Mesenchymal stem cell (in vitro differentiated cells and primary cell): ENCODE data around the gene PCBD1.

Source experiments
- DNase-seq: peaks from one replicate; pipeline ENCODE4 v3.0.0-alpha.2; 2013
- H2AFZ ChIP-seq: one replicate; pipeline ENCODE4 v1.6.1; 2013; ENCODE audit warnings: low read depth, mild to moderate bottlenecking, control low read depth, inconsistent platforms, low read length, moderate library complexity
- H2AK5ac ChIP-seq: 2 replicates; pipeline ENCODE4 v1.6.1; 2013; ENCODE audit warnings: low read length, moderate library complexity, mild to moderate bottlenecking, inconsistent platforms; ENCODE audit not compliant: severe bottlenecking
- H2BK120ac ChIP-seq: one replicate; pipeline ENCODE4 v1.6.1; 2013; ENCODE audit warnings: low read depth, mild to moderate bottlenecking, inconsistent platforms, low read length, moderate library complexity
- H2BK12ac ChIP-seq, 2 experiments: one replicate each; pipeline ENCODE4 v1.6.1; 2013; ENCODE audit warnings: inconsistent platforms in 2 of 2, low read length in 2 of 2, mild to moderate bottlenecking in 2 of 2, moderate library complexity in 2 of 2, control low read depth in 1 of 2
- H2BK15ac ChIP-seq: one replicate; pipeline ENCODE4 v1.6.1; 2013; ENCODE audit warnings: mild to moderate bottlenecking, low read depth, inconsistent platforms; ENCODE audit not compliant: poor library complexity, severe bottlenecking
- H2BK5ac ChIP-seq: 2 replicates; pipeline ENCODE4 v1.6.1; 2013; ENCODE audit warnings: low read depth, mild to moderate bottlenecking, low read length, control low read depth, inconsistent platforms; ENCODE audit not compliant: poor library complexity, severe bottlenecking
- H3K14ac ChIP-seq, 2 experiments: one replicate each; pipeline ENCODE4 v1.6.1; 2013; ENCODE audit warnings: inconsistent platforms in 2 of 2, low read length in 2 of 2, control low read depth in 1 of 2, mild to moderate bottlenecking in 1 of 2, moderate library complexity in 1 of 2
- H3K18ac ChIP-seq, 2 experiments: one replicate each; pipeline ENCODE4 v1.6.1; 2013; ENCODE audit warnings: inconsistent platforms in 2 of 2, low read length in 2 of 2, control low read depth in 1 of 2, low read depth in 1 of 2, mild to moderate bottlenecking in 1 of 2
- H3K23ac ChIP-seq, 2 experiments: one replicate each; pipeline ENCODE4 v1.6.1; 2013; ENCODE audit warnings: inconsistent platforms in 2 of 2, low read length in 2 of 2, mild to moderate bottlenecking in 2 of 2, moderate library complexity in 2 of 2, control low read depth in 1 of 2
- H3K27ac ChIP-seq: 2 replicates; pipeline ENCODE4 v1.5.1; 2013; ENCODE audit warnings: mild to moderate bottlenecking, moderate library complexity, low read length, control low read depth, inconsistent platforms; ENCODE audit not compliant: poor library complexity, severe bottlenecking
- H3K27me3 ChIP-seq, 2 experiments: 2 replicates each; pipeline versions ENCODE4 v1.6.1 to v1.7.0; 2013; ENCODE audit warnings: low read length in 2 of 2, mild to moderate bottlenecking in 2 of 2, moderate library complexity in 2 of 2, control low read depth in 1 of 2, inconsistent platforms in 1 of 2; ENCODE audit not compliant: control insufficient read depth in 1 of 2, insufficient read depth in 1 of 2
- H3K36me3 ChIP-seq, 2 experiments: 2 replicates each; pipeline versions ENCODE4 v1.6.1 to v1.7.0; 2013; ENCODE audit warnings: low read length in 2 of 2, control low read depth in 1 of 2, inconsistent platforms in 1 of 2, low read depth in 1 of 2, mild to moderate bottlenecking in 1 of 2; ENCODE audit not compliant: insufficient read depth in 2 of 2, control insufficient read depth in 1 of 2
- H3K4ac ChIP-seq, 2 experiments: one replicate each; pipeline ENCODE4 v1.6.1; 2013; ENCODE audit warnings: inconsistent platforms in 2 of 2, low read length in 2 of 2, mild to moderate bottlenecking in 2 of 2, moderate library complexity in 2 of 2, control low read depth in 1 of 2, low read depth in 1 of 2
- H3K4me1 ChIP-seq: 2 replicates; pipeline ENCODE4 v1.6.1; 2013; ENCODE audit warnings: low read depth, low read length, control low read depth; ENCODE audit not compliant: control insufficient read depth, insufficient read depth
- H3K4me2 ChIP-seq: 2 replicates; pipeline ENCODE4 v1.6.1; 2013; ENCODE audit warnings: low read length, mild to moderate bottlenecking, inconsistent platforms; ENCODE audit not compliant: poor library complexity, severe bottlenecking
- H3K4me3 ChIP-seq, 2 experiments: 2 replicates each; pipeline versions ENCODE4 v1.5.1 to v1.7.0; 2013; ENCODE audit warnings: low read length in 2 of 2, mild to moderate bottlenecking in 2 of 2, control low read depth in 1 of 2, low read depth in 1 of 2; ENCODE audit not compliant: insufficient read depth in 1 of 2
- H3K79me1 ChIP-seq: replicated peaks from 2 replicates; pipeline ENCODE4 v1.6.1; 2013; ENCODE audit warnings: mild to moderate bottlenecking, control low read depth, low read length, inconsistent platforms; ENCODE audit not compliant: poor library complexity, severe bottlenecking
- H3K9ac ChIP-seq: 2 replicates; pipeline ENCODE4 v1.7.0; 2013; ENCODE audit warnings: mild to moderate bottlenecking, low read length, moderate library complexity
- H3K9me3 ChIP-seq: 2 replicates; pipeline ENCODE4 v1.7.0; 2013; ENCODE audit warnings: mild to moderate bottlenecking, low read length; ENCODE audit not compliant: control insufficient read depth
- H4K8ac ChIP-seq: one replicate; pipeline ENCODE4 v1.6.1; 2013; ENCODE audit warnings: inconsistent platforms, mild to moderate bottlenecking, low read length, moderate library complexity
- H4K91ac ChIP-seq: one replicate; pipeline ENCODE4 v1.6.1; 2013; ENCODE audit warnings: mild to moderate bottlenecking, low read length, inconsistent platforms
- WGBS: methylation state at CpG from one replicate; pipeline ENCODE4 v1.1.7; 2013; ENCODE audit warnings: mixed read lengths; 5-methylcytosine and 5-hydroxymethylcytosine counted together

PCBD1 gene

GRCh38 chr10:70840836-70841235 lies 47.5 kb downstream of the PCBD1 start:
- Histone ChIP-seq H3K27ac (no peak overlapping the region), H2BK5ac (no peak overlapping the region), H3K14ac (no peak overlapping the region), H2BK15ac (no peak overlapping the region), H3K4ac (no peak overlapping the region), H3K79me1 (peaks cover 40% of the 10 kb centered on the region), H2BK12ac (no peak overlapping the region), H4K91ac (no peak overlapping the region), H3K9me3 (no peaks in the 10 kb centered on the region), H3K4me3 (no peak overlapping the region), H3K4me2 (no peak overlapping the region), H3K27me3 (no peaks in the 10 kb centered on the region), H3K23ac (no peak overlapping the region), H2AK5ac (no peak overlapping the region), H3K9ac (no peak overlapping the region), H3K18ac (no peak overlapping the region), H3K36me3 (peaks cover 5 to 21% of the 10 kb centered on the region in 2 experiments), H2BK120ac (no peak overlapping the region), H4K8ac (no peak overlapping the region), H2AFZ (no peak overlapping the region), H3K4me1 (peaks cover 5% of the 10 kb centered on the region)
- DNase-seq, result no peak
- WGBS, result 100% methylated on average over 1 of the region's 2 CpGs

- H3K27ac ChIP-seq, result no peak overlapping the region
- H2BK5ac ChIP-seq, result no peak overlapping the region
- H3K79me1 ChIP-seq, result peaks cover 44% of the 10 kb centered on the region
- no peak overlapping the region for H3K4ac ChIP-seq
- WGBS, result 87% methylated on average over 3 of the region's 4 CpGs
- H2BK12ac ChIP-seq, result no peak overlapping the region
- peaks cover 3% of the 10 kb centered on the region for H3K4me1 ChIP-seq
- H3K36me3 ChIP-seq, result peaks cover 5 to 12% of the 10 kb centered on the region in 2 experiments
- no peak overlapping the region for H3K23ac ChIP-seq
- no peak overlapping the region for H3K4me2 ChIP-seq
- H3K27me3 ChIP-seq, result no peaks in the 10 kb centered on the region
- H2BK15ac ChIP-seq, result no peak overlapping the region
- no peak overlapping the region for H3K14ac ChIP-seq
- no peak overlapping the region for H2BK120ac ChIP-seq
- no peaks in the 10 kb centered on the region for H3K9me3 ChIP-seq
- H3K9ac ChIP-seq, result no peak overlapping the region
- no peak overlapping the region for H2AFZ ChIP-seq
- H4K8ac ChIP-seq, result no peak overlapping the region
- no peak for DNase-seq
- no peak overlapping the region for H3K18ac ChIP-seq
- no peak overlapping the region for H3K4me3 ChIP-seq
- no peak overlapping the region for H4K91ac ChIP-seq
- no peak overlapping the region for H2AK5ac ChIP-seq
Measured at GRCh38 chr10:70838270-70838805, 50.0 kb downstream of the PCBD1 start.

GRCh38 chr10:70837660-70838059 lies 50.7 kb downstream of the PCBD1 start:
- Histone ChIP-seq H3K9me3 (no peaks in the 10 kb centered on the region), H2AFZ (no peak overlapping the region), H3K4me1 (peaks cover 3% of the 10 kb centered on the region), H3K79me1 (peaks cover 41% of the 10 kb centered on the region), H3K9ac (no peak overlapping the region), H3K4me2 (no peak overlapping the region), H3K27me3 (no peaks in the 10 kb centered on the region), H4K91ac (no peak overlapping the region), H3K23ac (no peak overlapping the region), H2BK12ac (no peak overlapping the region), H2BK5ac (no peak overlapping the region), H3K18ac (no peak overlapping the region), H3K4ac (no peak overlapping the region), H2BK15ac (no peak overlapping the region), H2BK120ac (no peak overlapping the region), H4K8ac (no peak overlapping the region), H3K14ac (no peak overlapping the region), H3K27ac (no peak overlapping the region), H3K4me3 (no peak overlapping the region), H3K36me3 (peaks cover 4 to 10% of the 10 kb centered on the region in 2 experiments), H2AK5ac (no peak overlapping the region)
- 95% methylated on average over 3 of the region's 3 CpGs for WGBS
- DNase-seq, result no peak

- Histone ChIP-seq H3K27ac (no peak overlapping the region), H2AFZ (no peak overlapping the region), H2AK5ac (no peak overlapping the region), H2BK5ac (no peak overlapping the region), H2BK12ac (no peak overlapping the region), H4K91ac (no peak overlapping the region), H3K4me2 (no peak overlapping the region), H4K8ac (no peak overlapping the region), H3K14ac (no peak overlapping the region), H3K27me3 (no peaks in the 10 kb centered on the region), H3K9ac (no peak overlapping the region), H3K4me3 (no peak overlapping the region), H3K9me3 (no peaks in the 10 kb centered on the region), H3K4ac (no peak overlapping the region), H2BK120ac (no peak overlapping the region), H3K18ac (no peak overlapping the region), H3K23ac (no peak overlapping the region), H2BK15ac (no peak overlapping the region), H3K79me1 (peaks cover 40% of the 10 kb centered on the region), H3K36me3 (peaks cover 0 to 6% of the 10 kb centered on the region in 2 experiments), H3K4me1 (peaks cover 5% of the 10 kb centered on the region)
- WGBS, result 98% methylated on average over 2 of the region's 2 CpGs
- no peak for DNase-seq
Measured at GRCh38 chr10:70836319-70836718, 52.0 kb downstream of the PCBD1 start.
